Activated naive CD4-positive, alpha-beta T cell treated with Interleukin-2 at 50 U/mL for 16 hours (primary cell): ENCODE results near the gene LRBA.
"Not testable (repeated sequence)": the region's sequence is repeated elsewhere in the genome, so short reads cannot be mapped to it uniquely, and the experiment has no call there.

Experiments
- DNase-seq: peaks from one replicate; pipeline ENCODE4 v3.0.0-alpha.2; 2020

Gene LRBA

DNA sequence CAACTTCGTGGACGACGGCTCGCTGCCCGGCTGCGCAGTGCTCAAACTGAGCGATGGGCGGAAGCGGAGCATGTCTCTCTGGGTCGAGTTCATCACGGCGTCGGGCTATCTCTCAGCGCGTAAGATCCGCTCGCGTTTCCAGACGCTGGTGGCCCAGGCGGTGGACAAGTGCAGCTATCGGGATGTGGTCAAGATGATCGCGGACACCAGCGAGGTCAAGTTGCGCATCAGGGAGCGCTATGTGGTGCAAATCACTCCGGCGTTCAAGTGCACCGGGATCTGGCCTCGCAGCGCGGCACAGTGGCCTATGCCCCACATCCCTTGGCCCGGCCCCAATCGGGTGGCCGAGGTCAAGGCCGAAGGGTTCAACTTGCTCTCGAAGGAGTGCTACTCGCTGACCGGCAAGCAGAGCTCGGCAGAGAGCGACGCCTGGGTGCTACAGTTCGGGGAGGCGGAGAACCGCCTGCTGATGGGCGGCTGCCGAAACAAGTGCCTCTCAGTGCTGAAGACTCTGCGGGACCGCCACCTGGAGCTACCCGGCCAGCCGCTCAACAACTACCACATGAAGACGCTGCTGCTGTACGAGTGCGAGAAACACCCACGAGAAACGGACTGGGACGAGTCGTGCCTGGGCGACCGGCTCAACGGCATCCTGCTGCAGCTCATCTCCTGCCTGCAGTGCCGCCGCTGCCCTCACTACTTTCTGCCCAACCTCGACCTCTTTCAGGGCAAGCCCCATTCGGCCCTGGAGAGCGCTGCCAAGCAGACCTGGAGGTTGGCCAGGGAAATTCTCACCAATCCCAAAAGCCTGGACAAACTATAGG is 431.6 kb downstream of the LRBA start:
- no peak for DNase-seq

- no peak for DNase-seq
Observed at GRCh38 chr4:150582873-150583286, 432.2 kb downstream of the LRBA start.

DNA sequence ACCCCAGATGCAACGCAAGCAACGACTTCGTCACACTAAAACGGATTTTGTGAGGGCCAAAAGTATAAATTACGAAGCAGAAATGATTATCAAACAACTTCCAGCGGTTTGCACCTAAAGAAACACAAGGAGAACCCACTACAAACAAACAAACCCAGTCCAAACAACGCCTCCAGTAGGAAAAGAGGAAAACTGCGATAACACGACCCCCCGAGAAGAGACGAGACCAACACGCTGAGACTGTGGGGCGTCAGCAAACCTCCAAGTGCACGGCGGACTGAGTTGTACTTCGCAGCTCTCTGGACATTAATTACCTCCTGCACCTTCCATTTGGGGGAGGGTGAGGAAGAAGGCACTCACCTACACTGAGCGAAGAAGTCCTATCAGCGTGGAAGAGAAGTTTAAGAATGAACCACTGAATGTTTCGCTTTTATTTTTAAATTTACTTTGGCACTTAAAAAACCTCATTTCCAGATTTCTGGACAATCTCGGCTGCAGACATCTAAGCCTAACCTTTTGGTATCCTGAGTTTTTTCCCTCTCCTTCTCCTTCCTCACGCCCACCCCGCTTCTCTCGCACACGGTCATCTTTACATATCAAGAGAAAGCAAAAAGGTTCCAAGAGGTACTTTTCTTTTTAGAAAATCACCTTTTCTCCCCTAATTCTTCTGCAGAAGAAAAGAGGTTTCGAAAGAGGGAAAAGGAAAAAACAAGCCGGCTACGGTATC is 432.8 kb downstream of the LRBA start, which contains the start of gene MAB21L2:
Gene MAB21L2, plus strand, starts transcription at position 6 of the 727 bp plus-strand sequence. CDS start 879 bp downstream, outside the sequence.
- no peak for DNase-seq

DNA sequence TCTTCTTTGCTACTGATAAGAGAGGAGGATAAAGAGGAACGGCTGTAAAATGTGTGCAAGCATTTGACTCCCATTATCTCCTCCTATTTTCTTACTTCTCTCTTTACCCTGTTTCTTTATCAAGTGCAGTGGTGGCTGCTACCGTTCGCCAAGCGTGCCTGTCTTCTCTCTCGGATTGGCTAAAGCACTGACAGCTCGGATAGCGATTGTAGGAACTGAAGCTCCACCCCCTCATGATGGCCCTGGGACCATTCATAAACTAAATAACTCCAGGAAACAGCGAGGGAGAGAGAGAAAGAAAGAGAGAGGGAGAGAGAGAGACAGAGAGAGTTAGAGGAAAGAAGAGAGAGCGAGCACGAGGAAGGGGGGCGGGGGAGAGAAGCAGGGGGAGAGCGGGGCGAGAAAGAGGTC is 433.4 kb downstream of the LRBA start:
- DNase-seq, result no peak

GRCh38 chr4:150581056-150581605 is 434.0 kb downstream of the LRBA start:
- no peak for DNase-seq

GRCh38 chr4:150580306-150580705 is 434.8 kb downstream of the LRBA start:
- no peak for DNase-seq

DNA sequence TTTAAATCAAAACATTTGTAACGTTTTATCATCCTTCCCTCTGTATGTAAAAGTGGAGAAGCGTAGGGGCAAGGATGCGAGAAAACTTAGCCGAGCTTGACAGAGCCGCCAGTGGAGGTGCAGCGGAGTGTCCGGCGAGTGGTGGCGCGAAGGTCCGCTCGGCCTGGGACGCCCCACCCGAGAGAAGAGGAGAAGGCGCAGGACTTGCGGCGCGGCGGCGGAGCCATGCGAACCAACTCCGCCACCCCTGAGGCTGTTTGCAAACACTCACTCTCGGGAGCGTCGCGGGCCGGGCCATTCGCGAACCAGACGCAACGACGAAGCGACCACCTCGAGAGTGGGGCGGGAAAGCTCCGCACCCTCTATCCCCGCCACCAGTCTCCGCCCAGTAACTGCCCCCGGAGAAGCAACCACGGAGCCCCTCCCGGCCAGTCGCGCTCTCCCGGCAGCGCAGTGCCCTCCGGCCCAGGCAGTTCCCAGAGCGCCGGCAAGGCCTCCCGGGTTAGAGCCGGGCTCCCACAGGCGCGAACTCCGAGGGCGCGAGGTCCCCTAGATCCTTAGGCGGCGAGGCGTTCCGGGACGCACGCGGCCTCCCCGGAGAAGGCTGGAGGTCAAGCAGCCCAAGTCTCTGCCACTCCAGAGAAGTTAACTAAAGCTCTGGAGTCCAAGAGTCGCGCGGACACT is 435.4 kb downstream of the LRBA start:
- no peak for DNase-seq

DNA sequence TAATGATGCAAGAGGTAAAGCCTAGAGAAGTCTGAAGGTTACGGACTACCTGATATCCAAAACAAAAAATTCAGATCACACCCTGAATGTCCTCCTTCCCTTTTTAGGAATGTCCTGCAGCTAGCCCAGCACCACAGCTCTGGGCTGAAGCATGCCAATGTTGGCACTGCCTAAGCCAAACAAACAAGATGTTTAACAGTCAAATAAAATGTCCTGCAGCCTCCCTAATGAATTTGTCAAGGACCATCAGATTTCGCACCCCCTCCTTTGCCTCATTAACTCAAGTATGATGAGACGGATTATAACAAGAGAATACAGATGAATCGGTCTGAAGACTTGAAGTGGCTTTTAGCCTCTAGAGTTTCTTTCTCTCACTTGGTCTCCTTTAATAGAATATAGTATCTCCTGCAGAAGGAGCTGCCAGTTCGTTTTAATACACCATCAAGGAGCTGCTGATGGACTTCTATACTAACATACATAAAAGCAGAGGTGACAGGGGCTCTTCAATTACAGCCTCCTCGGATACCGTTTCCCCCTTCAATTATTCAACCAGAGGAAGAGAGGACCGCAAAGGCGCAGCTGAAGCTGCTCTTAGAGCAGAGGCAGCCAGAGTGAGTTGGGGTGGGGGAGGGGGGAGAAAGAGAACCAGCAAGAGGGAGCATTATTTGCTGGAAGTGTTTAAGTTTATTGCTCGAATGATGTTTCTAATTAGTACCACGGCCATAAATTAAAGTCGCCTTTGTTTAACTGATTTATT is 436.2 kb downstream of the LRBA start:
- no peak for DNase-seq

DNA sequence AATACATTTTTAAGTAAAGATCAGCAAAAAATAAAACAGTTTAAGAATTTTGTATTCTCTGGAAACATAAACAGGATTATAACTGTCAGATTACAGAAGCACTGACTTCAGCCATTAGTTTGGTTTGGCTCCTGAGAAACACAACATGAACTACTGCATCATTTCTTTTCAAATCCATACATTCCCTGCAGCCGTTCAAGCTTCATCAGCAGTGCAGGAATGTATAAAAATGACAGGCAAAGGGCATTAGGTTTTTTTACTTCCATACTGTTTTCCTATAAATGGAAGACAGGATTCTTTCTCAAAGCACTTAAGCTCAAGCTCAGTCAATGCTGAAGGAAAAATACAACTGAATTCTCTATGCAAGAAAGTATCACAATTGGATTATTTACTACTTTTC is 437.3 kb downstream of the LRBA start:
- no peak for DNase-seq

DNA sequence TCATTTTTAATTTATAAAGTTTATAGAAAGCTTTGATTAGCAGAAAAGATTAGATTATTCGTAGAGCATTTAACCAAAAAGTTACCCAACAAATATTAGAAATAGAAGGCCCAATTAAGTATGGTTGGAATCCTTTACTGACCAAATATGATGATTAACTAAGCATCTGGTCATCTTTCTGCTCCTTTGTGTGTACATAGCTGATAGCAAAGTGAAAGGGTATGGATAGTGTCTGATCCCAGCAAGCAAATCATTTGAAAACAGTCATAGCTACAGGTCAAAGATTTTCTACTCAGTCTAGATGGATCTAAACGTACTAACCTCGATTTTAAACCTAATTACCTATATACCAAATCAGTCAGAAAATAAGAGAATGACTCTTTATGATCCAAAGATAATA is 440.4 kb downstream of the LRBA start:
- no peak for DNase-seq

GRCh38 chr4:150573534-150573933 is 441.6 kb downstream of the LRBA start:
- no peak for DNase-seq

GRCh38 chr4:150572704-150573504 is 442.2 kb downstream of the LRBA start:
- DNase-seq, result no peak

- DNase-seq, result no peak
Observed at GRCh38 chr4:150570862-150571261, 444.2 kb downstream of the LRBA start.

GRCh38 chr4:150569998-150570535 is 445.0 kb downstream of the LRBA start:
- DNase-seq, result no peak

GRCh38 chr4:150569384-150569987 is 445.6 kb downstream of the LRBA start:
- no peak for DNase-seq

- no peak for DNase-seq
Observed at GRCh38 chr4:150567070-150567469, 448.0 kb downstream of the LRBA start.

DNA sequence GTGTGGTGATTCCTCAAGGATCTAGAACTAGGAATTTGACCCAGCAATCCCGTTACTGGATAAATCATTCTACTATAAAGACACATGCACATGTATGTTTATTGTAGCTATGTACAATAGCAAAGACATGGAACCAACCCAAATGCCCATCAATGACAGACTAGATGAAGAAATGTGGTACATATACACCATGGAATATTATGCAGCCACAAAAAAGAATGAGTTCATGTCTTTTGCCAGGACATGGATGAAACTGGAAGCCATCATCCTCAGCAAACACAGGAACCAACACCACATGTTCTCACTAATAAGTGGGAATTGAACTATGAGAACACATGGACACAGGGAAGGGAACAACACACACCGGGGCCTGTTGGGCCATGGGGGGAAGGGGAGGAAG is 450.1 kb downstream of the LRBA start:
- not testable (repeated sequence) for DNase-seq

DNA sequence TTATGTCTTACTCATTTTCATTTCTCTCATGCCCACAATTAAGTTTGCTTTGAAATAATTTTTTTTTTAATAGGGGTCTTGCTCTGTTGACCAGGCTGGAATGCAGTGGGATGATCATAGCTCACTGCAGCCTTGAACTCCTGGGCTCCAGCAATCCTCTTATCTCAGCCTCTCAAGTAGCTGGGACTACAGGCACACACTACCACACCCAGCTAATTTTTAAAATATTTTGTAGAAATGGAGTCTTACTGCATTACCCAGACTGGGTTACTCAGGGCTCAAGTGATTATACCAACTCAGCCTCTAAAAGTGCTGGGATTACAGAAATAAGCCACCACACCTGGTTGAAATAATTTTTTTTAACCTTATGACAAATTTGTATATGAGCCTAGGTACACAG is 452.3 kb downstream of the LRBA start:
- no peak for DNase-seq

DNA sequence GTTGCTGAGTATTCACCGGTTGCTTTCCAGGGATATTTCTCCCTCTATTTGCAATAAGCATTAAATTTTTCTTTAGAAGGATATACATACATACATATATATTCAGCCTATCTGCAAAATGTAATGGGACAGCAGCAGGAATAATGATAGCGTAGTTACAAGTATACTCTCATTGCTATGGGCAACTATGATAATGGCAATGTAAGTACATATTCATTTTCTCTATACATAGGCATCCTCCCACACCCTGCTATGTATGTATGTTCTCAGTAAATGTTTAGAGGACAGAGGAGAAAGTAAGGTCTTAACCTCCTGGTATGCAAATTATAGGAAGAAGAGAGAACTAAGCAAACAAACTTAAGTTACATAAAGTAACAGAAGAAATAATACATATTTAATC is 452.8 kb downstream of the LRBA start:
- DNase-seq, result no peak

- DNase-seq, result no peak
Observed at GRCh38 chr4:150561143-150561737, 453.8 kb downstream of the LRBA start.
